ENCODE results near the gene DVL3.
"Not testable (repeated sequence)": the region's sequence is repeated elsewhere in the genome, so short reads cannot be mapped to it uniquely, and the experiment has no call there.

The DVL3 gene

GRCh38 chr3:184154885-184155643 lies at the start of gene DVL3:
Gene DVL3 (plus strand): TSS chr3:184155377. CDS start chr3:184155636, 259 bp downstream.
- Histone ChIP-seq H3K27ac (ENCODE audit: low read depth, low read length) (peak within 1 kb of the TSS; percentile 68), H3K36me3 (ENCODE audit: insufficient read depth, low read length) (no peaks in the 10 kb centered on the region), H3K79me2 (ENCODE audit: control insufficient read depth, insufficient read depth, low read length, unreplicated experiment) (peaks cover 46% of the 10 kb centered on the region), H3K27me3 (ENCODE audit: insufficient read depth, low read length) (no peaks in the 10 kb centered on the region), H3K4me3 (ENCODE audit: low read depth, low read length) (peak within 1 kb of the TSS; percentile 97), H3K4me1 (ENCODE audit: control insufficient read depth, insufficient read depth, low read length, unreplicated experiment) (peaks cover 11% of the 10 kb centered on the region), H2AFZ (ENCODE audit: low read length, unreplicated experiment) (peak within 1 kb of the TSS; percentile 39)

- H3K4me3 ChIP-seq (ENCODE audit: low read depth, low read length): peak overlapping the region; percentile 35; the same call in 1 of the 2 replicates
- H3K4me1 ChIP-seq (ENCODE audit: control insufficient read depth, insufficient read depth, low read length, unreplicated experiment): peaks cover 8% of the 10 kb centered on the region
- no peaks in the 10 kb centered on the region for H3K27me3 ChIP-seq (ENCODE audit: insufficient read depth, low read length)
- no peaks in the 10 kb centered on the region for H3K79me2 ChIP-seq (ENCODE audit: control insufficient read depth, insufficient read depth, low read length, unreplicated experiment)
- H3K27ac ChIP-seq (ENCODE audit: low read depth, low read length): no peak overlapping the region
- peak overlapping the region; percentile 77 for H2AFZ ChIP-seq (ENCODE audit: low read length, unreplicated experiment)
- no peaks in the 10 kb centered on the region for H3K36me3 ChIP-seq (ENCODE audit: insufficient read depth, low read length)
Observed at GRCh38 chr3:184110316-184110725, 44.9 kb upstream of the DVL3 start.

DNA sequence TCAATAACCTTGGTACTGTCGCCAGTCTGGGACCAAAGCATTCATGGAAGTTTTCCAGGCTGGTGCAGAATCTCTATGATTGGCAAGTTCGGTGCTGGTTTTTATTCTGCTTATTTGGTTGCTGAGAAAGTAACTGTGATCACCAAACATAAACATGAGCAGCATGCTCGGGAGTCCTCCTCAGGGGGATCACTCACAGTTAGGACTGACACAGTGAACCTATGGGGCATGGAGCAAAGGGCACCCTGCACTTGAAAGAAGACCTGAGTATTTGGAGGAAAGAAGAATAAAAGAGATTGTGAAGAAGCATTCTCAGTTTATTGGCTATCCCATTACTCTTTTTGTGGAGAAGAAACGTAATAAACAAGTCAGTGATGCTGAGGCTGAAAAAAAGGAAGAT lies 39.2 kb upstream of the DVL3 start:
- H3K79me2 ChIP-seq (ENCODE audit: control insufficient read depth, insufficient read depth, low read length, unreplicated experiment): no peaks in the 10 kb centered on the region
- no peak overlapping the region for H2AFZ ChIP-seq (ENCODE audit: low read length, unreplicated experiment)
- H3K36me3 ChIP-seq (ENCODE audit: insufficient read depth, low read length): no peaks in the 10 kb centered on the region
- no peak overlapping the region for H3K4me3 ChIP-seq (ENCODE audit: low read depth, low read length)
- H3K27me3 ChIP-seq (ENCODE audit: insufficient read depth, low read length): peaks cover 17% of the 10 kb centered on the region; the same call in 1 of the 2 replicates
- no peaks in the 10 kb centered on the region for H3K4me1 ChIP-seq (ENCODE audit: control insufficient read depth, insufficient read depth, low read length, unreplicated experiment)
- H3K27ac ChIP-seq (ENCODE audit: low read depth, low read length): no peak overlapping the region

GRCh38 chr3:184117636-184118035 lies 37.5 kb upstream of the DVL3 start:
- Histone ChIP-seq H3K36me3 (ENCODE audit: insufficient read depth, low read length) (no peaks in the 10 kb centered on the region), H3K79me2 (ENCODE audit: control insufficient read depth, insufficient read depth, low read length, unreplicated experiment) (no peaks in the 10 kb centered on the region)

DNA sequence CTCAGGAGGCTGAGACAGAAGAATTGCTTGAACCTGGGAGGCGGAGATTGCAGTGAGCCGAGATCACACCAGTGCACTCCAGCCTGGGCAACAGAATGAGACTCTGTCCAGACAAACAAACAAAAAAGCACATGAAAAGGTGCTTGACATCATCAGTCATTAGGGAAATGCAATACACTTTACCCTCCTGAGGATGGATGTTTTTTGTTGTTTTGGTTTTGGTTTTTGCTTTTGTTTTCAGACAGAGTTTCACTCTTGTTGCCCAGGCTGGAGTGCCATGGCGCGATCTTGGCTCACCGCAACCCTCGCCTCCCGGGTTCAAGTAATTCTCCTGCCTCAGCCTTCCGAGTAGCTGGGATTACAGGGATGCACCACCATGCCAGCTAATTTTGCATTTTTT lies 34.1 kb upstream of the DVL3 start:
- peaks cover 15% of the 10 kb centered on the region; the same call in 1 of the 2 replicates for H3K27me3 ChIP-seq (ENCODE audit: insufficient read depth, low read length)
- H3K4me3 ChIP-seq (ENCODE audit: low read depth, low read length); H3K4me1 ChIP-seq (ENCODE audit: control insufficient read depth, insufficient read depth, low read length, unreplicated experiment); H3K27ac ChIP-seq (ENCODE audit: low read depth, low read length); H3K79me2 ChIP-seq (ENCODE audit: control insufficient read depth, insufficient read depth, low read length, unreplicated experiment); H3K36me3 ChIP-seq (ENCODE audit: insufficient read depth, low read length); H2AFZ ChIP-seq (ENCODE audit: low read length, unreplicated experiment): not testable (repeated sequence)

More at GRCh38 chr3:184117636-184118035, 37.5 kb upstream of the DVL3 start:
- no peak overlapping the region for H2AFZ ChIP-seq (ENCODE audit: low read length, unreplicated experiment)
- H3K27me3 ChIP-seq (ENCODE audit: insufficient read depth, low read length): peaks cover 17% of the 10 kb centered on the region; the same call in 1 of the 2 replicates
- no peak overlapping the region for H3K27ac ChIP-seq (ENCODE audit: low read depth, low read length)
- no peaks in the 10 kb centered on the region for H3K4me1 ChIP-seq (ENCODE audit: control insufficient read depth, insufficient read depth, low read length, unreplicated experiment)
- H3K4me3 ChIP-seq (ENCODE audit: low read depth, low read length): no peak overlapping the region

DNA sequence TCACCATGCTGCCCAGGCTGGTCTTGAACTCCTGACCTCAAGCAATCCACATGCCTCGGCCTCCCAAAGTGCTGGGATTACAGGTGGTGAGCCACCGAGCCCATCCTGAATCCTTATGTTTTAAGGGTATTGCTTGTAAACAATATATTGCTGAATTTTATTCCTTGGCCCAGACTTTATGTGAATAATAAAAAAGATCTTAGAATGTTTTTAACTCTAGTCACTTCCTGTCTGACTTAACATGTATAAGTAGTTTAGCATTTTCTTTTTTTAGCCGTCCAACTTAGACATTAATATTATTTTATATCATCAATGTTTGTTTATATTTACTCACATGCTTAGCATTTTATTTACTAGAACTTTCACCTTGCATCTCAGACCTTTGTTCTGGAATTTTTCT lies 29.2 kb upstream of the DVL3 start:
- Histone ChIP-seq H3K4me1 (ENCODE audit: control insufficient read depth, insufficient read depth, low read length, unreplicated experiment) (peaks cover 3% of the 10 kb centered on the region), H3K79me2 (ENCODE audit: control insufficient read depth, insufficient read depth, low read length, unreplicated experiment) (no peaks in the 10 kb centered on the region), H3K4me3 (ENCODE audit: low read depth, low read length) (no peak overlapping the region), H3K27me3 (ENCODE audit: insufficient read depth, low read length) (no peaks in the 10 kb centered on the region), H2AFZ (ENCODE audit: low read length, unreplicated experiment) (no peak overlapping the region), H3K36me3 (ENCODE audit: insufficient read depth, low read length) (no peaks in the 10 kb centered on the region), H3K27ac (ENCODE audit: low read depth, low read length) (no peak overlapping the region)

DNA sequence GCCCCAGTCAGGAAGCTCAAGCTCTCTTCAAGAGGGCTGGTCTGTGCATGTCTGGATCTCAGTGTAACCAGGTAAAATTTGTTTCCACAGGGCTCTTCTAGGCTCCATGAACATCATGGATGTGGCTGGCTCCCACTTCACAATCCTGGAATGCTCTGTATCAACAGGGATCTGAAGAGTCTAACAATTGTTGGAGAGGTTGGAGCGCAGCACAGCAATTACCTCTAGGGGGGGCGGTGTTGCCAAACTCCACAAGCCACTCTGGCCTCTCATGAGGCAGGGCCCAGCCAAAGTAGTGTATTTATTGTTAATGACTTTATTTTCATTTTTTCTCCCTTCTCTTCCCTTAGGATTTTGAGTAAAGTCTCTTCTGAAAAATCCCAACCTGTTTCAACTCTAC lies 26.2 kb upstream of the DVL3 start:
- no peaks in the 10 kb centered on the region for H3K36me3 ChIP-seq (ENCODE audit: insufficient read depth, low read length)
- H3K4me3 ChIP-seq (ENCODE audit: low read depth, low read length): no peak overlapping the region
- H3K27me3 ChIP-seq (ENCODE audit: insufficient read depth, low read length): no peaks in the 10 kb centered on the region
- H2AFZ ChIP-seq (ENCODE audit: low read length, unreplicated experiment): no peak overlapping the region
- no peaks in the 10 kb centered on the region for H3K79me2 ChIP-seq (ENCODE audit: control insufficient read depth, insufficient read depth, low read length, unreplicated experiment)
- no peak overlapping the region for H3K27ac ChIP-seq (ENCODE audit: low read depth, low read length)
- peaks cover 12% of the 10 kb centered on the region for H3K4me1 ChIP-seq (ENCODE audit: control insufficient read depth, insufficient read depth, low read length, unreplicated experiment)

DNA sequence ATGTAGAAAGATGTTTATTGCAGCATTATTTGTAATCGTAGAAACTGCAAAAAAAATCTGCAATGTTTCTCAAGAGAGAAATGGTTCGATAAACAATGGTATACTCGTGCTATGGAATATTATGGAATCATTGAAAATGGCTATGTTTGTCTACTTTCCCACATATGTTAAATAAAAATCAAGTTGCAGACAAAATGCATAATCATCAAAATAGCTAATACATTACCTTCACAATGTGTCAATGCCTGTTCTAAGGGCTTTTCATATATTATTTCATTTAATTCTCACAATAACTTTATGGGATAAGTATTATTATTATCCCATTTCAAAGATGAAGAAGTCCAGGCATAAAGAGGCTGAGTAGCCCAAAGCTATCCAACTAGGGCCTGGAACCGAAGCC lies 22.2 kb upstream of the DVL3 start:
- H3K4me1 ChIP-seq (ENCODE audit: control insufficient read depth, insufficient read depth, low read length, unreplicated experiment): peaks cover 22% of the 10 kb centered on the region
- peaks cover 5% of the 10 kb centered on the region; the same call in 1 of the 2 replicates for H3K36me3 ChIP-seq (ENCODE audit: insufficient read depth, low read length)
- peak overlapping the region; percentile 86 for H3K4me3 ChIP-seq (ENCODE audit: low read depth, low read length)
- H2AFZ ChIP-seq (ENCODE audit: low read length, unreplicated experiment): no peak overlapping the region
- H3K79me2 ChIP-seq (ENCODE audit: control insufficient read depth, insufficient read depth, low read length, unreplicated experiment): peaks cover 33% of the 10 kb centered on the region
- no peaks in the 10 kb centered on the region for H3K27me3 ChIP-seq (ENCODE audit: insufficient read depth, low read length)
- no peak overlapping the region for H3K27ac ChIP-seq (ENCODE audit: low read depth, low read length)

GRCh38 chr3:184133840-184134745 lies 21.1 kb upstream of the DVL3 start:
- H3K79me2 ChIP-seq (ENCODE audit: control insufficient read depth, insufficient read depth, low read length, unreplicated experiment): peaks cover 36% of the 10 kb centered on the region
- peaks cover 22% of the 10 kb centered on the region for H3K4me1 ChIP-seq (ENCODE audit: control insufficient read depth, insufficient read depth, low read length, unreplicated experiment)
- H3K27ac ChIP-seq (ENCODE audit: low read depth, low read length): peak overlapping the region; percentile 56
- no peaks in the 10 kb centered on the region for H3K27me3 ChIP-seq (ENCODE audit: insufficient read depth, low read length)
- H2AFZ ChIP-seq (ENCODE audit: low read length, unreplicated experiment): peak overlapping the region; percentile 73
- H3K36me3 ChIP-seq (ENCODE audit: insufficient read depth, low read length): peaks cover 5% of the 10 kb centered on the region; the same call in 1 of the 2 replicates
- peak overlapping the region; percentile 86 for H3K4me3 ChIP-seq (ENCODE audit: low read depth, low read length)

DNA sequence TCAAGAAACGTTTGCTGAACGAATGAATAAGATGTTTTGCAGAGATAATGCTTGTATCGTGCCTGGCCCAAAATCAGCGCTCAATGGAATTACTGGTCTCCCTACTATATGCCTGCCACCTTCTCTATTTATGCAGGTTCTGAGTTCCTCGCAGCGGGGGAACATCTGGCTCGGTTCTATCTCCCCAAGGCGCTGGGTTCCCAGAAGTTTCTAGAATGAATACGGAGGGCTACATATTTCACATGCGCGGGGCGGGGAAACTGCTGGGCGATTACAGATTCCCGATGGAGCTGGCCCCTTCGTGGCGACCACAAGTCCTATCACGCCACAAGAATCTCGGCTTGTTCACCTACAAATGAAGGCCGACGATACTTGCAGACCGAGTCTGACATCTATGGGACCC lies 20.4 kb upstream of the DVL3 start:
- Histone ChIP-seq H3K27me3 (ENCODE audit: insufficient read depth, low read length) (no peaks in the 10 kb centered on the region), H3K4me3 (ENCODE audit: low read depth, low read length) (peak overlapping the region; percentile 86), H3K36me3 (ENCODE audit: insufficient read depth, low read length) (peaks cover 5% of the 10 kb centered on the region; the same call in 1 of the 2 replicates), H2AFZ (ENCODE audit: low read length, unreplicated experiment) (peak overlapping the region; percentile 62), H3K27ac (ENCODE audit: low read depth, low read length) (peak overlapping the region; percentile 56; the same call in 1 of the 2 replicates), H3K79me2 (ENCODE audit: control insufficient read depth, insufficient read depth, low read length, unreplicated experiment) (peaks cover 36% of the 10 kb centered on the region), H3K4me1 (ENCODE audit: control insufficient read depth, insufficient read depth, low read length, unreplicated experiment) (peaks cover 22% of the 10 kb centered on the region)

All from ACC112 (cell line).